OCI-LY7 (cell line): Measurements from ENCODE around the gene PCED1B.

Experiments used
- CTCF ChIP-seq: fragments of 200-600 bp; sonication (generic); conservative IDR thresholded peaks from 2 replicates; pipeline ENCODE4 v1.5.1; 2014; ENCODE audit warnings: mild to moderate bottlenecking, antibody characterized with exemption, low read length, moderate library complexity, mixed read lengths
- EZH2phosphoT487 ChIP-seq: fragments of 200-600 bp; sonication (generic); IDR thresholded peaks from 2 replicates; pipeline ENCODE4 v1.6.1; 2018; ENCODE audit warnings: low read depth, borderline replicate concordance, mild to moderate bottlenecking, mixed run types, antibody characterized with exemption, low read length, moderate library complexity, mixed read lengths

GRCh38 chr12:47088021-47088944, 8.9 kb downstream of the PCED1B start:
- no peak for TF ChIP-seq CTCF
- TF ChIP-seq EZH2phosphoT487, result no peak
